ENCODE data around the gene FAM177B. TPM values are rescaled to one million over a fixed set of nuclear protein-coding genes. Genes with fewer than 3 reads are reported as not detected.

The FAM177B gene
- total and polyA plus RNA-seq, 2 donors (not counting 1 experiment from before 2014, with no cell fraction given), result not detected

DNA sequence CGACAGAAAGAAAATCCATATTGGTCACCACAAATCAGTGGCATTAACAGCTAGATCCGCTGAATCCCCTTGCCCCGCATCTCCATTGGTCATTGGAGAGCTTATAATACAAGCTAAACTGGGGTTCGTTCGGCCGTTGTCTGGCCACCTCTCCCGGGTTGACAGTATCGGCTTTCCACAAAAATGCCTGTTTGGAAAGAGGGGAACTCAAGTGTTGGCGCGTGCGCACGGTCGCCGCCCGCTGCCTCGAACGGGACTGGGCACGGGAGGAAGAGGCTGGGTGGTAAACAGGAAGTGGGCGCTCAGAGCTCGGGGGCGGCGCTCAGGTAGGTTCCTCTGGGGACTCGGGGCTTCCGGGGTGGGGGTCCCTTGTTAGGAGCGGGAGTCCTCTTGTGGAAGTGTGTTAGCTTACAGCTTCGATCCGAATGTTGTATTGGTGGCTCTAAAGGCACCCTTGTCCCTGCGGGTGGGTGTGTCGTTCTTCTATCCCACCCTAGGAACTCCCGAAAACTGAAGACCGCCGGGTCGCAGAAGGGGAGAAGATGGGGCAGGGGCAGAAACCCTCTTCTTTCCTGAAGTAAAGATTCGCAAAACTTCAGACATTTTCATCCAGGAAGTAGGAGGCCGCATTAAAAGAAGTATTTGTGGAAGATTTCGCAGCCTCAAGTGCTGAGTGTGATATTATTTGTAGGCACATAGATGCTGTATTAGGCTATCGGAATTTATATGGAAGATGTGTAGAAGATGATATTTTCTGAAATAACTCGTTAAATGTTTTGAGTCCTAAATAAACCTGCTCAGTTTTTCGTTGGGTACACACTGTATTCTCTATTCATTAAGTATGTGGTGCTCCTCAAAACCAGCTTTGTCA is 23.7 kb upstream of the FAM177B start:
- peaks cover 53% of the 10 kb centered on the region for H3K79me2 ChIP-seq (ENCODE audit: control insufficient read depth, insufficient read depth, low read length)
- no peaks in the 10 kb centered on the region for H3K27me3 ChIP-seq (ENCODE audit: control insufficient read depth, insufficient read depth, low read length)
- TF ChIP-seq CTCF (conservative IDR thresholded peaks at IDR 0.05 in 1 of 2, IDR thresholded peaks at IDR 0.05 in 1 of 2; ENCODE audit: low read depth in 1 of 2, low read length in 2 of 2) (no peak), EZH2 (IDR thresholded peaks at IDR 0.05; ENCODE audit: low read length, missing control alignments) (no peak)

GRCh38 chr1:222716393-222716792 is 20.6 kb upstream of the FAM177B start:
- TF ChIP-seq EZH2 (IDR thresholded peaks at IDR 0.05; ENCODE audit: low read length, missing control alignments), result no peak
- no peak for TF ChIP-seq CTCF (conservative IDR thresholded peaks at IDR 0.05 in 1 of 2, IDR thresholded peaks at IDR 0.05 in 1 of 2; ENCODE audit: low read depth in 1 of 2, low read length in 2 of 2)
- Histone ChIP-seq H3K27ac (ENCODE audit: insufficient read depth, low read length) (no peak overlapping the region), H4K20me1 (ENCODE audit: control insufficient read depth, extremely low read depth, insufficient read depth, low read length) (no peaks in the 10 kb centered on the region), H3K9ac (ENCODE audit: insufficient read depth, low read length) (no peak overlapping the region), H3K4me2 (ENCODE audit: extremely low read depth, insufficient read depth, low read length) (no peak overlapping the region), H3K36me3 (ENCODE audit: control insufficient read depth, insufficient read depth, low read length) (peaks cover 3% of the 10 kb centered on the region), H3K4me1 (ENCODE audit: control insufficient read depth, extremely low read depth, insufficient read depth, low read length) (no peaks in the 10 kb centered on the region), H2AFZ (ENCODE audit: low read length) (no peak overlapping the region), H3K27me3 (ENCODE audit: control insufficient read depth, insufficient read depth, low read length) (no peaks in the 10 kb centered on the region), H3K9me3 (ENCODE audit: control insufficient read depth, insufficient read depth, low read depth, low read length) (no peaks in the 10 kb centered on the region), H3K79me2 (ENCODE audit: control insufficient read depth, insufficient read depth, low read length) (peaks cover 26% of the 10 kb centered on the region), H3K4me3 (replicated peaks in 1 of 4; ENCODE audit: control extremely low read depth in 1 of 4, insufficient read depth in 1 of 4, low read depth in 3 of 4, low read length in 4 of 4) (no peak overlapping the region)
- no peak for DNase-seq (ENCODE audit: low read depth in 2 of 2)

More for the DNA sequence above, 23.7 kb upstream of the FAM177B start:
- H3K36me3 ChIP-seq (ENCODE audit: control insufficient read depth, insufficient read depth, low read length), result no peaks in the 10 kb centered on the region
- H3K4me3 ChIP-seq (replicated peaks in 1 of 4; ENCODE audit: control extremely low read depth in 1 of 4, insufficient read depth in 1 of 4, low read depth in 3 of 4, low read length in 4 of 4), result peak overlapping the region; percentile 72 to 99 (median 92)
- peak overlapping the region; percentile 94 for H3K9ac ChIP-seq (ENCODE audit: insufficient read depth, low read length)
- H3K4me1 ChIP-seq (ENCODE audit: control insufficient read depth, extremely low read depth, insufficient read depth, low read length), result peaks cover 3% of the 10 kb centered on the region
- peak; percentile 94 to 95 for DNase-seq (ENCODE audit: low read depth in 2 of 2)
- no peaks in the 10 kb centered on the region for H4K20me1 ChIP-seq (ENCODE audit: control insufficient read depth, extremely low read depth, insufficient read depth, low read length)
- peak overlapping the region; percentile 99 for H3K27ac ChIP-seq (ENCODE audit: insufficient read depth, low read length)
- H2AFZ ChIP-seq (ENCODE audit: low read length), result peak overlapping the region; percentile 92
- no peaks in the 10 kb centered on the region for H3K9me3 ChIP-seq (ENCODE audit: control insufficient read depth, insufficient read depth, low read depth, low read length)
- peak overlapping the region; percentile 94 for H3K4me2 ChIP-seq (ENCODE audit: extremely low read depth, insufficient read depth, low read length)

DNA sequence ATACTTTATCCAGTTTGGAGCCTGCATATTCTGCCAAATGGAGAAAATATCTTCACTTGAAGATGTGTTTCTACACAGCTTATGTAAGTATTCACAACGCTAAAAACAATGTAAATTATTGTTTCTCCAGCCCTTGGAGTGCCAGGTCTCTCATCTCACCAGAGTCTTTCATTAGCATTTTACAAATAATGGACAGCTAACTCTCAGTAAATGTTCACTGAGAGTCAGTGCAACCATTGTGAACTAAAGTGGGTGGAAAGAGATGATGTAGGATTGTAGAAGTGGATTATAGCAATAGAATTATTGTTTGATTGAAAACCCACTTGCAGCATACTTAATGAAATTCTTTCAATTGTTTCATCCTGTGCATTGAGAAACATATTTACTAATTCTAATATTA is 8.3 kb upstream of the FAM177B start:
- no peak for TF ChIP-seq CTCF (conservative IDR thresholded peaks at IDR 0.05 in 1 of 2, IDR thresholded peaks at IDR 0.05 in 1 of 2; ENCODE audit: low read depth in 1 of 2, low read length in 2 of 2)
- no peak for TF ChIP-seq EZH2 (IDR thresholded peaks at IDR 0.05; ENCODE audit: low read length, missing control alignments)
- H3K79me2 ChIP-seq (ENCODE audit: control insufficient read depth, insufficient read depth, low read length), result no peaks in the 10 kb centered on the region

More for the DNA sequence above, 8.3 kb upstream of the FAM177B start:
- peaks cover 3% of the 10 kb centered on the region for H3K36me3 ChIP-seq (ENCODE audit: control insufficient read depth, insufficient read depth, low read length)
- no peaks in the 10 kb centered on the region for H3K4me1 ChIP-seq (ENCODE audit: control insufficient read depth, extremely low read depth, insufficient read depth, low read length)
- no peak overlapping the region for H2AFZ ChIP-seq (ENCODE audit: low read length)
- no peak overlapping the region for H3K9ac ChIP-seq (ENCODE audit: insufficient read depth, low read length)
- no peak overlapping the region for H3K4me2 ChIP-seq (ENCODE audit: extremely low read depth, insufficient read depth, low read length)
- H3K27me3 ChIP-seq (ENCODE audit: control insufficient read depth, insufficient read depth, low read length), result no peaks in the 10 kb centered on the region
- no peaks in the 10 kb centered on the region for H4K20me1 ChIP-seq (ENCODE audit: control insufficient read depth, extremely low read depth, insufficient read depth, low read length)
- no peak overlapping the region for H3K4me3 ChIP-seq (replicated peaks in 1 of 4; ENCODE audit: control extremely low read depth in 1 of 4, insufficient read depth in 1 of 4, low read depth in 3 of 4, low read length in 4 of 4)
- no peak overlapping the region for H3K27ac ChIP-seq (ENCODE audit: insufficient read depth, low read length)
- no peaks in the 10 kb centered on the region for H3K9me3 ChIP-seq (ENCODE audit: control insufficient read depth, insufficient read depth, low read depth, low read length)
- no peak for DNase-seq (ENCODE audit: low read depth in 2 of 2)

Data from fibroblast of lung (primary cell).